ENCODE data around the gene MECP2. TPM values are rescaled to one million over a fixed set of nuclear protein-coding genes. Genes with fewer than 3 reads are reported as not detected.

Gene MECP2
- total RNA-seq, 1 experiment from 2014 or later = 30.6 TPM

DNA sequence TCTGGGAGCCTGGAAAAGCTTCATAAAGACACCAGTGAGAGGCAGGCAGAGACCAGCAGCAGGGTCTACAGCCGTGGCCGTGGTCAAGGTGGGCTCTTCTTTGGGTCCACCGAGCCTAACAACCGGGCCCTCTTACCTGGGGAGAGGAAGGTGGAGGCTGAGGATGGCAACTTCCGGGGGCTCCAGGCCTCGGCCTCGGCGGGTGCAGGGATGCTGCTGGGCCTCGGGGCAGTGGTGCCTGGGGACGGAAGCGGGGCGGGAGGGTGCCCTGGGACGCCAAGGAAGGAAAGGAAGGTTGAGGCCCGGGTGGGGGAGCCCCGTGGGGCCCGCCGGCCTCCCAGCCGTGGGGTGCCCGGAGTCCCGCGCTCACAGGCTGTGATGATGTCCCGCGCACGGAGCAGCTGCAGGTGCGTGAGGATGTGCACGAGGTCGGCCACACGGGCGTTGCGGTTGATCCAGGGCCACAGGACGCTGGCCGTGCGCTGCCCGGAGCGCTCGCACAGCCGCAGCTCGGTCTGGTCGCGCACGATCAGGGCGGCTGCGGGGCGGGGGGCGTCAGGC lies 78.4 kb downstream of the MECP2 start:
- POLR2A ChIA-PET = no interaction called here
- BruUV-seq (replicated peaks) = no TSS peak

GRCh38 chrX:154018518-154019060 lies 78.9 kb downstream of the MECP2 start:
- intact Hi-C loops (cut with micrococcal nuclease; ENCODE audit: unreplicated experiment) = no loop called here
- no peaks in the 10 kb centered on the region for H3K27me3 Mint-ChIP-seq (ENCODE audit: insufficient read depth, unreplicated experiment)
- Histone ChIP-seq H3K9me3 (no peaks in the 10 kb centered on the region), H3K4me1 (no peaks in the 10 kb centered on the region), H3K4me3 (ENCODE audit: low read depth, low read length) (peak overlapping the region; percentile 63), H3K27me3 (replicated peaks; ENCODE audit: control insufficient read depth, insufficient read depth, low read length) (no peaks in the 10 kb centered on the region), H3K36me3 (ENCODE audit: control insufficient read depth, insufficient read depth, low read length) (no peaks in the 10 kb centered on the region)
- ChIA-PET CTCF (no interaction called here), POLR2A (no interaction called here)
- peaks cover 29% of the 10 kb centered on the region for H3K36me3 Mint-ChIP-seq (ENCODE audit: insufficient read depth, unreplicated experiment)
- TF ChIP-seq, protein P1, sequence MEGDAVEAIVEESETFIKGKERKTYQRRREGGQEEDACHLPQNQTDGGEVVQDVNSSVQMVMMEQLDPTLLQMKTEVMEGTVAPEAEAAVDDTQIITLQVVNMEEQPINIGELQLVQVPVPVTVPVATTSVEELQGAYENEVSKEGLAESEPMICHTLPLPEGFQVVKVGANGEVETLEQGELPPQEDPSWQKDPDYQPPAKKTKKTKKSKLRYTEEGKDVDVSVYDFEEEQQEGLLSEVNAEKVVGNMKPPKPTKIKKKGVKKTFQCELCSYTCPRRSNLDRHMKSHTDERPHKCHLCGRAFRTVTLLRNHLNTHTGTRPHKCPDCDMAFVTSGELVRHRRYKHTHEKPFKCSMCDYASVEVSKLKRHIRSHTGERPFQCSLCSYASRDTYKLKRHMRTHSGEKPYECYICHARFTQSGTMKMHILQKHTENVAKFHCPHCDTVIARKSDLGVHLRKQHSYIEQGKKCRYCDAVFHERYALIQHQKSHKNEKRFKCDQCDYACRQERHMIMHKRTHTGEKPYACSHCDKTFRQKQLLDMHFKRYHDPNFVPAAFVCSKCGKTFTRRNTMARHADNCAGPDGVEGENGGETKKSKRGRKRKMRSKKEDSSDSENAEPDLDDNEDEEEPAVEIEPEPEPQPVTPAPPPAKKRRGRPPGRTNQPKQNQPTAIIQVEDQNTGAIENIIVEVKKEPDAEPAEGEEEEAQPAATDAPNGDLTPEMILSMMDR (IDR thresholded peaks at IDR 0.05; ENCODE audit: insufficient read depth in 1 of 2, low read depth in 1 of 2, low read length in 1 of 2, severe bottlenecking in 1 of 2, unreplicated experiment in 1 of 2) = no peak
- no peaks in the 10 kb centered on the region for H3K4me1 Mint-ChIP-seq (ENCODE audit: low read depth, unreplicated experiment)
- peak overlapping the region; percentile 79 for H3K4me3 Mint-ChIP-seq (ENCODE audit: unreplicated experiment)
- DNase-seq = no peak
- BruUV-seq (replicated peaks) = TSS peak; percentile 37
- H3K27ac Mint-ChIP-seq (ENCODE audit: unreplicated experiment) = peak overlapping the region; percentile 81
- no peaks in the 10 kb centered on the region for H3K9me3 Mint-ChIP-seq (ENCODE audit: unreplicated experiment)

More for the DNA sequence above, 78.4 kb downstream of the MECP2 start:
- DNase-seq = no peak
- Histone ChIP-seq H3K4me3 (ENCODE audit: low read depth, low read length) (peak overlapping the region; percentile 63), H3K4me1 (no peaks in the 10 kb centered on the region), H3K27me3 (replicated peaks; ENCODE audit: control insufficient read depth, insufficient read depth, low read length) (no peaks in the 10 kb centered on the region), H3K9me3 (no peaks in the 10 kb centered on the region), H3K36me3 (ENCODE audit: control insufficient read depth, insufficient read depth, low read length) (no peaks in the 10 kb centered on the region)
- H3K36me3 Mint-ChIP-seq (ENCODE audit: insufficient read depth, unreplicated experiment) = peaks cover 29% of the 10 kb centered on the region
- peak overlapping the region; percentile 81 for H3K27ac Mint-ChIP-seq (ENCODE audit: unreplicated experiment)
- CTCF ChIA-PET = no interaction called here
- no peaks in the 10 kb centered on the region for H3K9me3 Mint-ChIP-seq (ENCODE audit: unreplicated experiment)
- TF ChIP-seq, protein P1 (IDR thresholded peaks at IDR 0.05; ENCODE audit: insufficient read depth in 1 of 2, low read depth in 1 of 2, low read length in 1 of 2, severe bottlenecking in 1 of 2, unreplicated experiment in 1 of 2) = no peak
- peak overlapping the region; percentile 79 for H3K4me3 Mint-ChIP-seq (ENCODE audit: unreplicated experiment)
- no peaks in the 10 kb centered on the region for H3K4me1 Mint-ChIP-seq (ENCODE audit: low read depth, unreplicated experiment)
- no peaks in the 10 kb centered on the region for H3K27me3 Mint-ChIP-seq (ENCODE audit: insufficient read depth, unreplicated experiment)
- intact Hi-C loops (cut with micrococcal nuclease; ENCODE audit: unreplicated experiment) = no loop called here

DNA sequence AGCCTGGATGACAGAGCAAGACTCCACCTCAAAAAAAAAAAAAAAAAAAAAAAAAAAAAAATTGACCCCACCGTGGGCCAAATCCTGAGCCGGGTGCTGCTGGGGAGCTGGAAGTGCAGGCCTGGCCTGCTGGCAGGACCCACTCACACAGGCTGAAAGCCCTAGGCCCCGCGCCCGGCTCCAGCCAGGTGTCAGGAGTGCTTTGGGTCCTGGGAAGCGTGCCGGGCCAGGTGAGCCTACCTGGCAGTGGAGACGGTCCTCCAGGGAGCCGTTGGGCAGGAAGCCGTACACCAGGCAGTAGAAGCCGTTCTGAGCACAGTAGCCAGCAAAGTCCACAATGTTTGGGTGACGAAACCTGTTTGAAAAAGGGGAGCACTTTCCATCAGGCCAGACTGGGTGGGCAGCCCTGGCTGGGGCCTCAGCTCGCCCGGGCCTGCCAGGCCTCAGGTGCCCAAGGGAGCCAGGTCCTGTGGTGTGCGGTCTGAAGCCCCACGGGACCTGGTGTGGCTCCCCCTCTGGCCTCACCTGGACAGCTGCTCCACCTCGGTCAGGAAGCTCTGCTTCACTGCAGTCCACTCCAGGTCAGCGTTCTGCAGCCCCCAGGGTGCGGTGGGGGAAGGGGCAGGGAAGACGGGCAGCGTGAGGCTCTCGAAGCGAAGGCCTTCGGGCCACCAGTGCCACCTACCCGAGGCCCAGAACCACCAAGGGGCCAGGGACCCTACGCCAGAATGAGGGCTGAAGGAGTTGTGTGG lies 79.6 kb downstream of the MECP2 start:
- TF ChIP-seq, protein P1 (IDR thresholded peaks at IDR 0.05; ENCODE audit: insufficient read depth in 1 of 2, low read depth in 1 of 2, low read length in 1 of 2, severe bottlenecking in 1 of 2, unreplicated experiment in 1 of 2) = no peak
- Histone ChIP-seq H3K4me1 (no peaks in the 10 kb centered on the region), H3K4me3 (ENCODE audit: low read depth, low read length) (peak overlapping the region; percentile 63), H3K36me3 (ENCODE audit: control insufficient read depth, insufficient read depth, low read length) (no peaks in the 10 kb centered on the region), H3K27me3 (replicated peaks; ENCODE audit: control insufficient read depth, insufficient read depth, low read length) (no peaks in the 10 kb centered on the region), H3K9me3 (no peaks in the 10 kb centered on the region)
- ChIA-PET CTCF (interaction anchor here (0.6 kb wide), 1 partner anchor 357 kb away, joined by 3 read pairs; no protein-coding TSS in a partner anchor), POLR2A (no interaction called here)
- Mint-ChIP-seq H3K36me3 (ENCODE audit: insufficient read depth, unreplicated experiment) (peaks cover 31% of the 10 kb centered on the region), H3K27ac (ENCODE audit: unreplicated experiment) (peak overlapping the region; percentile 81), H3K4me1 (ENCODE audit: low read depth, unreplicated experiment) (no peaks in the 10 kb centered on the region), H3K4me3 (ENCODE audit: unreplicated experiment) (peak overlapping the region; percentile 79), H3K9me3 (ENCODE audit: unreplicated experiment) (no peaks in the 10 kb centered on the region), H3K27me3 (ENCODE audit: insufficient read depth, unreplicated experiment) (no peaks in the 10 kb centered on the region)
- BruUV-seq (replicated peaks) = no TSS peak
- no peak for DNase-seq
- intact Hi-C loops (cut with micrococcal nuclease; ENCODE audit: unreplicated experiment) = no loop called here

Measured in Caco-2 (cell line).